Measurements from ENCODE around the gene ARID3B.

GRCh38 chr15:74603789-74604705 is 63.0 kb downstream of the ARID3B start:
- TF ChIP-seq, protein P1, sequence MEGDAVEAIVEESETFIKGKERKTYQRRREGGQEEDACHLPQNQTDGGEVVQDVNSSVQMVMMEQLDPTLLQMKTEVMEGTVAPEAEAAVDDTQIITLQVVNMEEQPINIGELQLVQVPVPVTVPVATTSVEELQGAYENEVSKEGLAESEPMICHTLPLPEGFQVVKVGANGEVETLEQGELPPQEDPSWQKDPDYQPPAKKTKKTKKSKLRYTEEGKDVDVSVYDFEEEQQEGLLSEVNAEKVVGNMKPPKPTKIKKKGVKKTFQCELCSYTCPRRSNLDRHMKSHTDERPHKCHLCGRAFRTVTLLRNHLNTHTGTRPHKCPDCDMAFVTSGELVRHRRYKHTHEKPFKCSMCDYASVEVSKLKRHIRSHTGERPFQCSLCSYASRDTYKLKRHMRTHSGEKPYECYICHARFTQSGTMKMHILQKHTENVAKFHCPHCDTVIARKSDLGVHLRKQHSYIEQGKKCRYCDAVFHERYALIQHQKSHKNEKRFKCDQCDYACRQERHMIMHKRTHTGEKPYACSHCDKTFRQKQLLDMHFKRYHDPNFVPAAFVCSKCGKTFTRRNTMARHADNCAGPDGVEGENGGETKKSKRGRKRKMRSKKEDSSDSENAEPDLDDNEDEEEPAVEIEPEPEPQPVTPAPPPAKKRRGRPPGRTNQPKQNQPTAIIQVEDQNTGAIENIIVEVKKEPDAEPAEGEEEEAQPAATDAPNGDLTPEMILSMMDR (IDR thresholded peaks at IDR 0.05): no peak
- no peak for TF ChIP-seq POLR2A (IDR thresholded peaks at IDR 0.05)
- no peak for TF ChIP-seq POLR2AphosphoS5 (IDR thresholded peaks at IDR 0.05)

Data from breast epithelium (tissue), 3 donors.